Measurements from ENCODE around the gene RTN4R.
"Not testable (repeated sequence)": the region's sequence is repeated elsewhere in the genome, so short reads cannot be mapped to it uniquely, and the experiment has no call there.

RTN4R gene

GRCh38 chr22:20269673-20270072 is 1.6 kb upstream of the RTN4R start:
- DNase-seq = not testable (repeated sequence)

DNA sequence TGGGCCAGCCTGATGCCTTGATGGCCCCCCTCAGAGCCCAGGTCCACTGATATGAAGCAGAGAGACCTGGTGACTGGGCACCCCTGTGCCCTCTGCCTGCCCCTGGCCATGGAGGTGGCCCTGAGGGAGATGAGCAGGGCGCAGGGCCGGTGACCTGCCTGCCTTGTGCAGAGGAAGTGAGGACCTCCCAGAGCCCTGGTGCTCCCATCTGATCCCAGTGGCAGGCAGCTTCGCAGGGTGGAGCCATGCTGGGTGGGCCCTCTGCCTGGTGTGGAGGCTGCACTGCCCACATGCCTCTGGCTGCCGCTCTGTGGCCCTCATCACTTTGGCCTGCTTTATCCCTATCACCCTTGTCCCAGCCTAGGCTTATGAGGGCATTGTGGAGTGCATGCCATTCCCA is 1.1 kb upstream of the RTN4R start:
- not testable (repeated sequence) for DNase-seq

- DNase-seq = no peak
These were observed 458 bp downstream of the RTN4R start for GRCh38 chr22:20267441-20268278.

GRCh38 chr22:20266667-20267440 is 1.3 kb downstream of the RTN4R start:
- not testable (repeated sequence) for DNase-seq

GRCh38 chr22:20265772-20266666 is 2.1 kb downstream of the RTN4R start:
- DNase-seq = not testable (repeated sequence)

GRCh38 chr22:20264614-20265452 is 3.3 kb downstream of the RTN4R start:
- DNase-seq = no peak

- not testable (repeated sequence) for DNase-seq
These were observed 4.5 kb downstream of the RTN4R start for GRCh38 chr22:20263404-20264281.

DNA sequence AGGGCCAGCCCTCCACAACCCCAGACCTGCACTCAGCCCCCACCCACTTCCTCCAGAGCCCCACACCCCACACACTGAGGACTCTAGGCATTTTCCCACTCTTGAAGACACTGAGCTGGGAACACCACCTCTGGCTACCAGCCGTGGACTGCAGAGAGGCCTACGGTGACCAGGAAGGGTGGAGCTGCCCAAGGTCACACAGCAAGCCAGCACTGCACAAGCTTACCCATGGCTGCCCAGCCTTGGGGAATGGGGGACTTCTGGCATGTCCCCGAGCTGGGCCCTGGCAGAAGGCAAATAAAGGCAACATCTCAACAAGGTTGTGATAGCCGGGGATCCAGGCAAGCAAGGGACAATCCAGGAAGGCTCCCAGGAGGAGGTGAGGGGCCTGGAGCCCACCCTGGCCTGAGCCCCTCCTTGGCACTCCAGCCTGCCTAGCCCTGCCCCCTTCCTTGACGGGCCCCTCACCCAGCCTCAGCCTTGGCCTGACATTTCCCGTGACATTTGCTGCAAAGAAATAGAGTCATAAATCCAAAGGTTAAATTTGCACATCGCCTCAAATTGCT is 5.5 kb downstream of the RTN4R start:
- DNase-seq = no peak

DNA sequence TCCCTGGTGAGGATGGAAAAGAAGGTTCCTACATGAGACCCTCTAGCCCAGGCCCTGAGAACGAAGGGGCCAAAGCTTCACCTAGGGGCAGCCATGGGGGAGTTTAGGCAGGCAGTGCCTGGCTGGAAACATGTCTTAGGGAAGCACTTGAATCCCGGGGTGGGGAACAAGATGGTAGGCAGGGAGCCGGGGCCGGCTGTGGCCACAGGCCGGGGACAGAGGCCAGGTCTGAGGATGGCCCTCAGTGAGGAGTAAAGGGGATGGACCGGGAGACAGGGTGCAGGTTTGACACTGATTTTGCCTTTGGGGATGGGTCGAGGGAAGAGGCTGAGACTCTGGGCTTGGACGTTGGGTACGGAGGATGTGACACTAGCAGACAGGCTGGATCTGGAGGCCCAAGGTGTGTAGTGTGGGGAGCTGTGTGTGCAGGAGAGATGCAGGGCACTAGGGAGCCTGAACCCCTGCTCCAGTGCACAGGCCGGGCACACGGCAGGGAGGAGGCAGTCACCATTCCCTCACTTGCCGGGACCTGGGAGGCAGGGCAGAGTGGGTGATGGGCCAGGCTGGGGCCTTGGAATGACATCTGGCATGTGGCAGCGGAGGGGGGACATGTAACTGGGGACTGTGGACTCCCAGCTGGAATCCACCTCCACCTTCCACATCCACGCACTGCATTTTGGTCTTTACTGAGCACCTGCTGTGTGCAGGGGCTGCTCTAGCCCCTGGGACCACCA is 6.1 kb downstream of the RTN4R start:
- DNase-seq = no peak

- DNase-seq = no peak
These were observed 7.9 kb downstream of the RTN4R start for GRCh38 chr22:20260071-20260765.

DNA sequence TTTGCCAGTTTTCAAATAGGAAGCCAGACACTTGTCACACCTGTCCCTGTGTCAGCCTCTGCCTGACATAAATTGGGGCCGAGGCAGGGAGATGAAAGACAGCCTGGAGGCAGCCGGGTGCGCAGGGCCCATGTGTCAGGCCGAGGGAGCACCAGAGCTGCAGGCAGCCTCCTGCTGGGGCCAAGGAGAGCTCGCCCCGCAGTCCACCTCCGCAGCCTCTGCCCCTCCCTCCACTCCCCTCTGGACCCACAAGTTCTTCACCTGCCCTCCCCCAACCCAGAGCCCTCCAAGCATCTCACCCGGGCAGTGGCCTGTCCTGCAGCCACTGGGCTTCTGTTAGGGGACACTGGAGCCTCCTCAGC is 8.8 kb downstream of the RTN4R start:
- DNase-seq = no peak

DNA sequence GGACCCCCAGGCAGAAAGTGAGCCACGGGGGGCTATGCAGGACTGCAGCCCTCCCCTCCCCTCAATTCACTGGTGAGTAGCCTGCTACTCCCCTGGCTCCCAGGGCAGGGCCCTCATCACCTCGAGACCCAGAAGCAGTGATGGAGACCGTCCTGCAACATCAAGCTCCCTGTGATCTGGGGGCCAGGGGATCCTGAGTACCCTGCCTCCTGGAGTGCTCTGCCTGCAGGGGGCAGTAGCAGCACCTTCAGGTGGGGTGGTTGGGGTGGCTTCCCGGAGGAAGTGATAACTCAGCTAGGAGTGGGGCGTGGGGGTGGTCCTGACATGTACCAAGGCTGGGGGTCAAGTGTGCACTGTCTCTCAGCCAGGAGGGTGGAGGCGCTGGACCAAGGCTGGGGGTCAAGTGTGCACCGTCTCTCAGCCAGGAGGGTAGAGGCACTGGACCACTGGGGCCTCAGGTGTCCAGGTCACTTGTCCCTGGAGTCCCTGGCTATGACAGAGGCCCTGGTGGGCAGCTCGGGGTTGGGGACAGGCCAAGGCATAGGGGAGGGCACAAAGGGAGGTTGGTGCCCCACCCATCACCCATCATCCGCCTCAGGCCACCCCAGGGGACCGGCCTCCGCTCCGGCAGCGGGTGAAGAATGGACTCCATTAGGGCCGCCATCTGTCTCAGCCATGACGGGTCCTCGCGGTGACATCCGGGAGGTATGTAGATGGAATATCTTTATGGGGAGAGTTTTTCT is 9.4 kb downstream of the RTN4R start:
- no peak for DNase-seq

- DNase-seq = no peak
These were observed 10.2 kb downstream of the RTN4R start for GRCh38 chr22:20258021-20258299.

DNA sequence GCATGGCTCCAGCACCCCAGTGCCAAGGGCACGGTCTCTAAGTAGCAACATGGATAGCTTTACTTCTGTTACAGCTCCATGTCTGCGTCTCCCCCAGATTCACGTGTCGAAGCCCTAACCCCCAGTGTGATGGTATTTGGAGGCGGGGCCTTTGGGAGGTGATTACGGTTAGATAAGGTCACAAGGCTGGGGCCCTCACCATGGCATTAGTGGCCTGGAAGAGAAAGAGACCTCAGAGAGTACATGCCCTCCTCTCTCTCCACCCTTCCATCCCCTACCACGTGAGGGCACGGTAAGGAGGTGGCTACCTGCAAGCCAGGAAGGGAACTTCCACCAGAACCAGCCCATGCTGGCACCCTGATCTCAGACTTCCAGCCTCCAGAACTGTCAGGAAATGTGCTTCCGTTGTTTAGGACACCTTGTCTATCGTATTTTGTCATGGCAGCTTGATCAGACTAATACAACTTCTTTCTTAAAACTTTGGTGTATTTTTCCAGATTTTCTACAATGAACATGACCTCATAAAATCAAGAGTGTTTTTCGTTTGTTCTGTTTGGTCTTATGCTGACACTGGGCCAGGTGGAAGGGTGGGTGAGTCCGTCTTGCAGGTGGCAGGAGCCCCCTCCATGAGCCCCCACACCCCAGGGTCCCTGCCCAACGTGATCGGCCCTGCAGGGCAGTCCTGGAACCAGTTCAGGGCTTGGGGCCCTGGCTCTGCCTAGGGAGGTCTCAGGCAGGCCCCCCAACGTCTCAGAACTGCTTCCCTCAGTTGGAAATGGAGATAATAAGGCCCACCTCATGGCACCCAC is 10.7 kb downstream of the RTN4R start:
- no peak for DNase-seq

DNA sequence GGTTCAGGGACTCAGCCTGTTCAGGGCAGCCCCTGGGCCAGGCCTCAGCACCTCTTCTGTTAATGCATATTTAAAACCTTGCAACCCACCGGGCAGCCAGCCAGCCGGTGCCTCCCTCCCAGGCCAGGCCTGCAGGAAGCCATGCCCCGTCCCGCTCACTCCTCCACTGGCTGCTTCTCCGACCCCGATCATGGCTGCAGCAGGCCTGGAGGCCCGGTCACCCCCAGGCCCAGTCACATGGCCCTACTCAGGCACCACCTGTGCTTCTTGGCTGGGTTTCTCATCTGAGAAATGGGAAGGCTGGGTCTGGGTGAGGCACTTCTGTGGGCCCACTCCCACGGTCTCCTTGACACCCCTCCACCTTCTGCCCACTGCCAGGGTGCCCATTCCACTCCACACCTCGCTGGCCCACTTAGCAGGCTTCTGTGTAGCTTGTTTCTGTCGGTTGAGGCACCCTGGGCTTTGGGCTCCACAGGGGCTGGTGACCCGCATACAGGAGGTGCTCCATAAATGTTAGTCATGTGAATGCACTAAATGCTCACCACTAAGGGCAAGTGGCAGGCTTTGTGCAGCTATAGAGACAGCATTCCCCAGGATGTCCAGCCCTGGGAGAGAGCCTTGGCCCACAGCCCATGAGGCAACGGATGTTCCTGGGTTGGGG is 11.4 kb downstream of the RTN4R start:
- DNase-seq = no peak

DNA sequence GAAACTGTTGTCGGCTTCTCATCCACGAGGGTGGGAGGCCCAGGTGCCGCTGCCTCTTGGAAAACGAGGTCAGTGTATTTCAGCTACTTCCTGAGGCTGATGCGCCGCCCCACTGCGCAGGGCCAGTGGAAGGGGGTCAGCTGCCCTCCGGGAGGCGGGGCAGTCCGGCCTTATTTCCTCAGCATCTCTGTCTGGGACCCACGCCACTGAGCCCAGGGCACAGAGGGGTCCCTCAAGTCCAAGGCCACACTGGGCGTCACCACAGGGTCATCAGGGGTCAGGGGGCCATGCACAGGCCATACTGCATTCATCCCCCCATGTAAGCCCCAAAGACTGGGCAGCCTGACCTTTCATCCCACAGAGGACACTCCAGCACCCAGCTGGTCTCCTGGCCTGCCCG is 12.1 kb downstream of the RTN4R start:
- DNase-seq = no peak

Data from NCI-H526 treated with DMSO at 0.1 percent for 48 hours (cell line).